Measurements from ENCODE around the gene FAT2. TPM values are rescaled to one million over a fixed set of nuclear protein-coding genes. Genes with fewer than 3 reads are reported as not detected.

FAT2 gene, protein sequence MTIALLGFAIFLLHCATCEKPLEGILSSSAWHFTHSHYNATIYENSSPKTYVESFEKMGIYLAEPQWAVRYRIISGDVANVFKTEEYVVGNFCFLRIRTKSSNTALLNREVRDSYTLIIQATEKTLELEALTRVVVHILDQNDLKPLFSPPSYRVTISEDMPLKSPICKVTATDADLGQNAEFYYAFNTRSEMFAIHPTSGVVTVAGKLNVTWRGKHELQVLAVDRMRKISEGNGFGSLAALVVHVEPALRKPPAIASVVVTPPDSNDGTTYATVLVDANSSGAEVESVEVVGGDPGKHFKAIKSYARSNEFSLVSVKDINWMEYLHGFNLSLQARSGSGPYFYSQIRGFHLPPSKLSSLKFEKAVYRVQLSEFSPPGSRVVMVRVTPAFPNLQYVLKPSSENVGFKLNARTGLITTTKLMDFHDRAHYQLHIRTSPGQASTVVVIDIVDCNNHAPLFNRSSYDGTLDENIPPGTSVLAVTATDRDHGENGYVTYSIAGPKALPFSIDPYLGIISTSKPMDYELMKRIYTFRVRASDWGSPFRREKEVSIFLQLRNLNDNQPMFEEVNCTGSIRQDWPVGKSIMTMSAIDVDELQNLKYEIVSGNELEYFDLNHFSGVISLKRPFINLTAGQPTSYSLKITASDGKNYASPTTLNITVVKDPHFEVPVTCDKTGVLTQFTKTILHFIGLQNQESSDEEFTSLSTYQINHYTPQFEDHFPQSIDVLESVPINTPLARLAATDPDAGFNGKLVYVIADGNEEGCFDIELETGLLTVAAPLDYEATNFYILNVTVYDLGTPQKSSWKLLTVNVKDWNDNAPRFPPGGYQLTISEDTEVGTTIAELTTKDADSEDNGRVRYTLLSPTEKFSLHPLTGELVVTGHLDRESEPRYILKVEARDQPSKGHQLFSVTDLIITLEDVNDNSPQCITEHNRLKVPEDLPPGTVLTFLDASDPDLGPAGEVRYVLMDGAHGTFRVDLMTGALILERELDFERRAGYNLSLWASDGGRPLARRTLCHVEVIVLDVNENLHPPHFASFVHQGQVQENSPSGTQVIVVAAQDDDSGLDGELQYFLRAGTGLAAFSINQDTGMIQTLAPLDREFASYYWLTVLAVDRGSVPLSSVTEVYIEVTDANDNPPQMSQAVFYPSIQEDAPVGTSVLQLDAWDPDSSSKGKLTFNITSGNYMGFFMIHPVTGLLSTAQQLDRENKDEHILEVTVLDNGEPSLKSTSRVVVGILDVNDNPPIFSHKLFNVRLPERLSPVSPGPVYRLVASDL (N-terminal part only)
- total RNA-seq: 25.0 TPM

DNA sequence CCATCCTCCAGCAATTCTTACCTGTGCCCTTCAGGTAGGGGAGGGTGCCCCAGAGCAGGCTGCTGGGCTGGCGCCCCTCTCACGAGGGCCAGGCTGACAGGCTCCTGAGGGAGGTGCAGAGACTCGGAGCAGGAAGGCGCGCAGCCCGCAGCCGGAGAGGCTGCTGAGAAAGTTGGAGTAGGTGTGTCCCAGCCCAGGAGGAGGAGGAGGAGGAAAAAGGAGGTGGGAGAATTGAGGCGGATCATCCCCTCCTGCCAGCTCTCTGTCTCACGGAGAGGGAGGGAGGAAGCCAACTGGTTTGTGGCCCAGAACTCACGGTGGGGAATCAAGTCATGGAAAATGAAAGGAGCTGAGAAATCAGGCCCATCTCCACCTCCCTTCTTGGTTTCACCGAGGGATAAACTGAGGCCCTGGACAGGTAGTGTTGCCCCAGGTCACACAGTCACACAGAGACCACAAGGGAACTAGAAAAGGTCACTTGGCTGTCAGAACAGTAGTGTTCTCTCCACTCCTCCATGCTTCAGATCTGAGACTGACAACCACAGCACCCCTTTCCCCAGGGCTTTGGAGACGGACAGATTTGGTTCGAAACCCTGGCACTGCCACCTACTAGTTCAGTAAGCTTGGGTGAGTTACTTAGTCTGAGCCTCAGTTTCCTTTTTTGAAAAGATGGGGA lies at the start of gene FAT2:
TSS of gene FAT2 (minus strand) at position 188 of the 676 bp plus-strand sequence. CDS start 22,400 bp downstream, outside the sequence.
- peak; percentile 38 for DNase-seq

DNA sequence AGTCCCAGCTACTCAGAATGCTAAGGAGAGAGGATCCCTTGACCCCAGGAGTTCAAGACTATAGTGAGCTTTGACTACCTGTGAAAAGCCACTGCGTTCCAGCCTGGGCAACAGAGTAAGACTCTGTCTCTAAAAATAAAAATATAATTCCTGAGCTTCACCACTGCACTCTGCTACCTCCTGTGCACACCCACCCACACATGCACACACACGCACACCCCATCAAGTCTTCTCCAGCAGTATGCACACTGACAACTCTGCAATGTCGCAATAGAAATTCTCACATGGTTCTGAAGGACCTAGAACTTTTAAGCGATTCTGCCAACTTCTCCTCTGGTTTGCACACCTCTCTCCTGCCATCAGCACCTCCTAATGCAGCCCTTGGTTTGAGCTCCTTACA lies 47.5 kb upstream of the FAT2 start:
- no peak for DNase-seq

DNA sequence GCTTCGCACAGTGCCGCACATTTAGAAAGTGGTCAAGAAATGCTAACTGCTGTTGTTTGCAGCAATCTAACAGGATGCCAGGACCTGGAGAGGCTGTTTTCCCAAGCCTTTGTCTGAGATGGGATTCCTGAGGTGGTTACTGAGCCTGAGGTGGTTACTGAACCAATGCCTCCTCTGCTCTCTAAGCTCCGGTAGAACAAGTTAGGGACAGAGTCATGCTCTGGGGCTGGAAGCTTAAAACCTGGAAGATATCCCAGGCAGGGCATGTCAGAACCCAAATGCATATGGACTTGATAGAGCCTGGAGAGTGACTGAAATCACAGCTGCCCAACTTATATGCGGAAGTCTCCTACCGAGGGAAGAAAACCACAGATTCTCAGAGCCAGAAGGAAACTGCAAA lies 46.5 kb upstream of the FAT2 start:
- DNase-seq: peak; percentile 63

DNA sequence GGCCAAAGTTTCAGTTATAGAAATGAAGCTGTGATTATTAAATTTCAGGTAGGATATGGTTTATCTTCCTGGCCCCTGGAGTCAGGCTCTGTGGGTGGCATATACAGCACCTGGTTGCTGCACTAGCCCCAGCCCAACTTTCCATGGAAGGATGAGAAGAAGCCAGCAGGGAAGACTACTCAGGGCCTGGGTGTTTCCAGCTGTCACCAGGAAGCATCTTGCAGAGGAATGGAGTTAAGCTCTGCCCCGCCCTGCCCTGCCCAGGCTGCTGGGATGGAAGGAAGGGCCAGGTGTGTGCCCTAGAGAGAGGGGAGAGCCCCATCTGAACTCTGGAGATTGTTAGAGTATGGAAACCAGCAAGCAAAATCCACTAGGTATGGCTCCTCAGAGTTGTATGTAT lies 42.8 kb upstream of the FAT2 start:
- DNase-seq: no peak

DNA sequence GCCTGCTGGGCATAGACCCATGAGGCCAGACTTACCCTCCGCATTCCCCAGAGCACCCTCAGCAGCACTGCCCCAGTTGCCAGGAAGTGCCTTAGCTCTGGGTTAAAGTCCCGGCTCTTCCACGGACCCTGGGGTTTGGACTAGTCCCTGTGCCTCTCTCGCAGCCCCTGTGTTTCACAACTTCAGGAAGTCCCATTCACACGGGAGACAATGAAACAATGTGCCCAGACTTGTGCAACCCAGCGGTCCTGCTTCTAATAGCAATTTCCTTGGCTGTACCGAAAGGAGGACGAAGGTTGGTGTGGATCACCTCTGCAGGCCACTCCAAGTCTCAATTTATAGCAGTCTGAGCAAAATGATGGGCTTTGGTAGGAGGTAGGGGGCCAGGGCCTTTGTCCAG lies 41.8 kb upstream of the FAT2 start:
- no peak for DNase-seq

DNA sequence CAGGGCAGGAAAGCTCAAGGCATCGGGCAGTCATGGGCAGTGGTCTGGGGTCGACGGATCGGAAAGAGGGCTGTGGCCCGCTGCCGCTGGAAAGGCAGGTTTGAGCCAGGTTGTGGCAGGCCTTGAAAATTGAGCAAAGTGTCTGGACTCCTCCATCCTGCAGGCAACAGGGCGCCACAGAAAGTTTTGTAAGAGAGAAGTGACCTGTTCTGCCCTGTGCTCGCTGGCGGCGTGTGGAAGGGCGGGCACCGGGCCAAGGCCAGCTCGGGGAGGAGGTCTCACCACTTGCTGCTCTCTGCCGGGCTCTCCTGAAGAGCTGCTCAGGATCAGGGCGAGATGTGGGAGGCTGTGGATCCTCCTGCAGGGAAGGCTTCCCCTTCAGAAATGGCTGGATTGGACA lies 41.4 kb upstream of the FAT2 start:
- DNase-seq: no peak

DNA sequence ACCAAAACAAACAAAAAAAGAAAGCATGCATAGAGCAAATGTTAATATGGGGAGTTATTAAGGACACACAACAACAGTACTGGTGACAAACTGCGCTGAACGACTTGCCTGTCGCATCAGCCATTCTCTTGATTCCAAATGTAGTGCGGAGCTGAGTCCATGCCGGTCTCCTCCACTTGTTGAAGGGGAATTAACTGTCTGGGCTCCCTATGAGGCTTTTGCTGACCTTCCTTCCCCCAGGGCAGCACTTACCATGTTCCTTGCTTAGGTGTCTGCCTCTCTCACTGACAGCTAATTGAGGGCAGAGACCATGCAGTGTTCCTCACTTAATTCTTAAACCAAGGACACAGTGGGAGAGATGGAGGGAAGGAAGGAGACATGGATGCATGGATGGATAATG lies 40.8 kb upstream of the FAT2 start:
- no peak for DNase-seq

DNA sequence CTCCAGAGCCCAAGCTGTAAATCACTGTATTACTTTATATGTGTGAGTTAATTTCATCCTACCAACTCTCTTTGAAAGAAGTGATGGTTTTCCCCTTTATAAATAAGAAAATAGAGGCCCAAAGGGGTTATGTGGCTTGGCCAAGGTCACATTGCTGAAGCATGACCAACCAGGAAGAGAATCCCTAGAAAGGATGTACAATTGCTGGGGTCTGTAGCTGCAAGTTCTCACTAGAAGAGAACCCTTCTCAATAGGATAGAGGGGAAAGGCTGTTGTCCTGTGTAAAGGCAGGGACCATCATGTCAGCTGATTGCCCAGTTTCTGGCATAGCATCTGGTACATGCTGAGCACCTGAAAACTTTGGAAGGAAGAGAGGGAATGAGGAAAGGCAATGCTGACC lies 39.0 kb upstream of the FAT2 start:
- no peak for DNase-seq

DNA sequence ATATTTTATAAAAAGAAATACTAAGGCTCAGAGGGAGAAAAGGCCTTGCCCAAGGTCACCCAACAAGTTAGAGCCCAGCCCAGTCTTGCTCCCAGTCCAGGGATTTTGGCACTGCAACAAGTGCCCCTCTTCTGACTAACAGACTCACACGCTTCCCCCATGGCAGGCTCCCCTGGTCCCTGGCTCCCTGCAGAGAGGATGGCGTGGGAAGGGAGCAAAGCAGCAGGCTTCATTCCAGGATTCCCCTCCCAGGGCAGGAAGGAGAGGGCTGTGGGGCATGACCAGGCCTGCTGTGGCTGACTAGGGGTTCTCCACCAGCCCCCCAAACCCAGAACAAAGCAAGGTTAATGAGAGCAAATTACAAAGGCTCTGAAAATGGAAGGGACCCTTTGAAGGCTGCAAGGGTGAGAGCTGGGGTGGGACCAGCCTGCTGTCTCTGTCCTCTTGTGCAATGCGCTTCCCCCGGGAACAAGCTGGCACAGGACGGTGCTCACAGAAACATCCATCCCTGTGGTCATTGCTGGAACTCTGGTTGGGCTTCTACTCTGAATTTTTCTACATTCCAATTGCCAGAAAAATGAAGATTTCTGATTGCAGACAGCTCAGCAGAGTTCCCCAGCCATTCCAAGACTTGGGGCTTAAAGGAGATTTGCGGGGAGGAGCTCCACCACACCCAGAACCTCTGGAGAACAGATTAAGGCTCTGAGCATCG lies 37.1 kb upstream of the FAT2 start:
- no peak for DNase-seq

DNA sequence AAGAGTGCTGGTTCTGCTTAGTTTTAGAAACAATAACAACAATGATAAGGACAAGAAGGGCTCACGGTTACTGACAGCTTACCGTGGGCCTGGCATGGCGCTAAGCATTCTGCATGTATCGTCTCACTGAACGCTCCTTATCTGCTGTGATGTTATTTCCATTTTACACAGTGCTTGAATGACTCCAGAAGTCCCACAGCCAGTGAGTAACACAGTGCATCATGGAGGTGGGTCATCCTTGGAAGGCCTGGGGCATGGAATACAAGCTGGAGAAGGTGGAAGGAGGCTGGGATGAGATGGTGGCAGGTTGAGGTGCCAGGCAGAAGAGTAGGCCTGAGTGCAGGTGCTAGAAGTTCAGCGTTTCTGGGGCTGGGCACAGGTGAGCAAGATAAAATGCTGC lies 36.5 kb upstream of the FAT2 start:
- no peak for DNase-seq

DNA sequence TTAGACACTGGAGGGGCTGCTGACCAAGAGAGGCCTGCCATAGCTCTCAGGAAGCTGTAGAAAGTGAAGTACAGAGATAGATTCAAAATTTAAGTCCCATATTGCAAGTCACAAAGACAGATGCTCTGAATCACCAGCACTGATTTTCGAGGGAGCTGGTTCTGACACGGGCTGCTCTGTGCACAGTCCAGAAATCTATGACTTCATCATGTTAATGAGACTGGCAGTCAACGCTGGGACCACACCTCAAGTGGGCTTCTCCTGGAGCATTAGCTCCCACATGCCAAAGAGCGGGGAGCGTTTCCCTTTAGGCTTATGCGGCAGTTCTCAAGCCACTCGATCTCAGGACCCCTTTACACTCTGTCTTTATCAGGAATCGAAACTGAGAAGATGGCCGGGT lies 34.2 kb upstream of the FAT2 start:
- no peak for DNase-seq

DNA sequence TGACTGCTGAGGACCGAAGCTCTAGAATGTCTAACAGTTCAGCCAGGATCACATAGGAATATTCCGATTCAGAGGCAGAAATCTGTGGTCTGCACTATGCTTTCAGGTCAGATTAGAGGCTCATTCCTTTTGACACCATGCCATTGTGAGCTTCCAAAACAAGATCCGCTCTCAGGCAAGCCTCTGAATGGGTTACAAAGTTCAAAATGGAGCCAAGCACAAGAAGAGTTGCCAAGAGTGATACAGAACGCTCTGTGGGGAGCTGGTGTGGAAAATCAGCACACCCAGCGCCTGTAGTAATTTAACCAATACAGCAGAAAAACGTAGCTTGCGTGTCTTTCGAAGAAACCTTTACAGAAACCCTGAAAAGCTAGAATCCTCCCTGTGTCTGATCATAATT lies 33.3 kb upstream of the FAT2 start:
- DNase-seq: peak; percentile 63

DNA sequence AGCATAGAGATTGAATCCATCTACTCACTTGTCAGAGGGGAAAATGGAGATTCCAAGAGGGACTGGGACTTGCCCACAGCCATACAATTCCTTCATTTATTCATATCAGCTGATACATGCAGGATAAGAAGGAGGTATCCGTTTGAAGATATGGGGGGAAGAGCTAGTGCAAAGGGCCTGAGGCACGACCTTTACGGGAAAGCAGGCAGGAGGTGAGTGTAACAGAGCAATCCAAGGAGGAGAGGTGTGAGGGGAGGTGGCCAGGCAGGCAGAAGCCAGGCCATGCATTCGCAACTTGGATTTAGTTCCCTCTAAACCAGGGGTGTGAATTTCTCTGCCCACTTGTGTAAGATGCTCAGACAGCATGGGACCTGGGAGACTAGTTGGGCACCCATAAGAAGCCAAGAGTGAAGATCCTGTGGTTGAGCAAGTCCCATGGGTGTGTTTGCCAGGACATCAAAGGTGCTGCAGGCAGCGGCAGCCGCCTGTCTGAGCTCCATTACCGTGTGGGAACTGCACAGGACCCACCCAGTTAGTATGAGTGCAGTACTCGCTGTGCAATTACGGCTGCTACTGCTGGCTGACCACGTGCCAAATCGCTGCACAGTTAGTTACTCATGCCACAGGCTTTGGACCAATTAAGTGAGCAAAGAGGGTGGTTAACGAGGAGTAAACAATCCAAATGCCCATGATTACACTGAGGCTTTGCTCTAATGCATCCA lies 31.4 kb upstream of the FAT2 start:
- no peak for DNase-seq

DNA sequence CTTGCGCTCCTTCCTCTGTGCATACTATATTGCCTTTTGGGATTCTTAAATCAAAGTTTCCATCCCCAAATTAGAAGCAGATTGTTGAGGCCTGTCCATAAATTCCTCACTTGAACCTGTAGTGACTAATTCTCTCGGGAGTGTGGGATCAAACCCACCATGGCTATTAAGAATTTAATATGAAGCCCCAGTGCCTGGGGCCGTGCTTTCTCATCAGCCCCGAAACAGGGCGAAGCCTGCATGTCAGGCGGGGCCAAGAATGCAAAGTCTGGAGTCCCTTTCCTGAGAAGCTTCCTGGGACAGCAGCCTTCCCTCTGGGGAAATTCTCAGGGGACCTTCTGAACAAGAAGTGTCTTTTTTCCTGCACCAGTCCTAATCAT lies 29.3 kb upstream of the FAT2 start:
- DNase-seq: no peak

DNA sequence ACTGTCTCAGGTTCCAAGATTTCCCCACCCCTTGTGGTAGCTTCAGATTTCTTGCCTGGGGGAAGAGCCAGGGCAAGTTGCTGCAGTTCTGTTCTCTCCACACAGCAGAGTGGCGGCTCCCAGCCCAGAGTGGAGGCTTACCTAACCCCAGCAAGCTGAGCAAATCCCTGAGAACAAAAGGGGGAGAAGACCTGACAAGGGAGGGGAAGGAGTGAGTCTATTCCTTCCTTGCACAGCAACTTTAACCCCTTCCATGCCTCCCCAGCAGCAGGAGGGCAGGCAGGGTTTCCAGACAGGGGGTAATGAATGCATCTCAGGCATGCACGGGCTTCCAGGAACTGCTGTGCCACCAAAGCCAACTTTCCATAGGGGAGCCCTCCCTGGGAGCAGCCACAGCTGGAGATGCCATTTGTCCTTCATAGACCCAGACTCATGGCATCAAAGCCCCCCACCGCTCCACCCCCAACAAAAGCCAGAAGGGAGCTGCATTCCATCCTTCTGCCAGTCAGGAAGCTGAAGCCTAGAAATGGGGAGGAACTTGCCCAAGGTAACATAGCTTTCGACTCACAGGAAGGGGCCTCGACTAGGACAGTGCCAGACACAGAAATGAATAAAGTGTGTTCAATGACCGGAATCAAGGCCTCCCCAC lies 28.8 kb upstream of the FAT2 start:
- peak; percentile 56 for DNase-seq

DNA sequence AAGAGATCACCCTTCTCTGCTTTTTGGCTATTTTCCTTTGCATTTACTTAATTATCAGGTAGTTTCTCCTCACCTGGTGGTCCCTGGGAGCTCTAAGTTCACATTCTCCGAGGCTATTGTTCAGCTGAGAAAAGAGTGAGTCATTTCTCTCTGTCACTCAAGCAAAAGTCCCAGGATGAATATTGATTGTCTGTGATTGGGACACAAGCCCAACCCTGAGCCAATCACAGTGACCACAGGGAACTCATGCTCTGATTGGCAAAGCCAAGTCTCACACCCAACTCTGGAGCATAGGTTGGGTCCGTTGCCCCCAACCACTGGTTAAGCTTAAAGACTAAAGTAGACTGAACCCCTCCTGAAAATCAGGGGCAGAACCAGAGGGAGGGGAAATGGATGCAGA lies 27.8 kb upstream of the FAT2 start:
- DNase-seq: no peak

DNA sequence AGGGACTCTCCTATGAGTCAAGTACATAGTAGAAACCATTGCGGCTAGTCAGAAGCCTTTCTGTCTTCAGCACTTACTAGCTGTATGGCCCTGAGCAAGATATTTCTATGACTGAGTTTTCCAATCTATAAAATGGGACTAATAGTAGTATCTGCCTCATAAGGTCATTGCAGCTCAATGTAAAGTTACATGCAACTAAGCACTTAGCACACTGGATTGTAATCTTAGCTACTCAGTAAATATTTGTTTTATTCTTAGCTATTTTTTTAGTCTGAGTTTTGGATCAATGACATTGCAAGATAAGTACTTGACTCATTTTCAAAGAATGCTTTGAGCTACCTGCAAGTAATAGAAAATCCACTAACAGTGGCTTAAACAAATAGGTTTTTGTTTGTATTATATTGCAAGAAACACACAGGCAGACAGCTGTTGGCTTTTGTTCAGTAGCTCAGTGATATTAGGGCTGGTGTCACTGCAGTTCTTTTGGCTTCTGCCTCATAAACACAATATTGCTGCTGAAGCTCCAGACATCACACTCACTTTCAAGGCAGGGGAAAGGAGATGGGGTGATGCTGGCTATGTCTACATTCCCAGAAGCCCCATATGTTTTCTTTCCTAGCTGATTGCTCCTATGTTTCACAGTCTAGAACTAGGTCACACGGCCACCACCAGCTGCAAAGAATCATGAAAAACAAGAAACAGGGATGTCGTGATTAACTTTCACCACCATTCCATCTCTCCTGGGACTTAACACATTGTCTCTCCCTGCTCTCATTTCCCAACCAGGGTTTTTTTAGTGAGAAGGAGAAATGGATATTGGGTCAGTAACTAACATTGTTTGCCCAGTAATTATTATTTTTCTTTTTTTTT lies 26.9 kb upstream of the FAT2 start:
- no peak for DNase-seq

DNA sequence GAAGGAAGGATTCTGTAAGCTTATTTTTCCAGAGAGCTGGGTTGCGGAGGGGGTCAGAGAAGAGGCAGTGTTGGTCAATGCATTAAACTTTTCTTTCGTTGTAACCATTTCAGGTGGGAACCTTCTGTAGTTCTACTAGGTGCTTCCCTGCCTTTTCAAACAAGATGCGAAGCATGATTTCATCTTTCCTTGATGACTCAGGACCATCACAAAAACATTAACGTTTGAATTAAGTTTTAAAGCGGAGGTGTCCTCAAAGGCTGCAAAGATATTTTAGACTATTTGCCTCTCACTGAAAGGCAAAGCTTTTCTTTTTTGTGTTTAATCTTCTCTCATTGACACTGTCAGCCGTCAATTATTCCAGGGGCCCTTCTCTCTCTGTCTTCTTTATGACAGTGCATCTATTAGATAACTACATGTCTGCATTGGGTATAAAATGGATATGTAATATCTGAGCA lies 26.3 kb upstream of the FAT2 start:
- DNase-seq: no peak

DNA sequence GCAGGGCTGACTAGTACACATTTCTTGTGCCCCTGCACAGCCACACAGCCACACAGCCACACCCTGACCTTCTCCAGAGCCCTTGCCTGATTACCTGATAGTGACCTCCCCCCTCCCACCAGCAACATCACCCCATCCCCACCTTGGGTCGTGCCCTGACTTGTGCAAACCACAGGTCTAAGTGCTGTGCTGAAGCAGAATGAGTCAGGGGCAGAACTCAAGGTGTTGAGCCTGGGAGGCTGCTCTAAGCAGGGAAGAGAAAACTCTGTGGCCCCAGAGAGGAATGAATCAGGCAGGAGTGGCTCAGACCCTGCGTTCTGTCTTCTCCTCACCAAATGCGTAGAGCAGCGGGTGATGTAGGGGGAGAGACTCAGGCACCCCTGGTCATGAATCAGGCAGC lies 24.3 kb upstream of the FAT2 start:
- no peak for DNase-seq

All from tongue (tissue), 2 donors.